ENCODE results near the gene UBAP1L.
A peak's percentile ranks its signal among the peaks of the same experiment; 100 is the strongest.

Gene UBAP1L

DNA sequence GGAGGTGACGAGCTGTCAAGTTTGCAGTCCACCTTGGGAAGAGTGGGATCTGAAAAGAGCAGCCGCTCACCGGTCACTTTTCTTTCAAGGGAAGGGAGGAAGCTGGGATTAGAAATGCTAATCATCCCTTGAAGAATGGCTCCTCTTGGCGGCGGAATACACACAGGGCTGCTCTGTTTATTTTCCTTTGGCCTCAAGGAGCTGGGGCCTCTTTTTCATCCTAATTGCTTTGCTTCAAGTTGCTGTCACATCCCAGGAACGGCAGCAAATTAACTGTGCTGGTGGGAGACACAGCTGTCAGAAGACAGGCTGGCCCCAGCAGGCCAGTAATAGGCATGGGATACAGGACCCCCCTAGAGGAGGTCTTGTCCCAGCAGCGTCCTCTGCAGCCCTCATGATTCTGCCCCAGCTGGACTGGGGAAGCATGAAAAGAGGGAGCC, 31.7 kb downstream of the UBAP1L start:
- no peaks in the 10 kb centered on the region for H3F3A ChIP-seq (ENCODE audit: low read depth)
- no peaks in the 10 kb centered on the region for H3K36me3 ChIP-seq (ENCODE audit: insufficient read depth, low read length)
- no peaks in the 10 kb centered on the region for H3K9me3 ChIP-seq (ENCODE audit: insufficient read depth, low read depth, low read length)
- no peaks in the 10 kb centered on the region for H3K27me3 ChIP-seq (ENCODE audit: insufficient read depth, low read length, poor library complexity, severe bottlenecking)
- peak overlapping the region; percentile 48 for H3K9ac ChIP-seq (ENCODE audit: low read depth, low read length, poor library complexity, severe bottlenecking)
- no peak overlapping the region for H3K4me2 ChIP-seq (ENCODE audit: low read depth, low read length, poor library complexity, severe bottlenecking)
- H3K9me2 ChIP-seq (replicated peaks; ENCODE audit: low read depth, low read length) = no peaks in the 10 kb centered on the region
- H2AFZ ChIP-seq (ENCODE audit: low read length) = no peak overlapping the region
- H3K4me3 ChIP-seq (ENCODE audit: low read length, poor library complexity, severe bottlenecking) = no peak overlapping the region
- no peaks in the 10 kb centered on the region for H3K79me2 ChIP-seq (ENCODE audit: insufficient read depth, low read length)
- TF ChIP-seq, protein P1, sequence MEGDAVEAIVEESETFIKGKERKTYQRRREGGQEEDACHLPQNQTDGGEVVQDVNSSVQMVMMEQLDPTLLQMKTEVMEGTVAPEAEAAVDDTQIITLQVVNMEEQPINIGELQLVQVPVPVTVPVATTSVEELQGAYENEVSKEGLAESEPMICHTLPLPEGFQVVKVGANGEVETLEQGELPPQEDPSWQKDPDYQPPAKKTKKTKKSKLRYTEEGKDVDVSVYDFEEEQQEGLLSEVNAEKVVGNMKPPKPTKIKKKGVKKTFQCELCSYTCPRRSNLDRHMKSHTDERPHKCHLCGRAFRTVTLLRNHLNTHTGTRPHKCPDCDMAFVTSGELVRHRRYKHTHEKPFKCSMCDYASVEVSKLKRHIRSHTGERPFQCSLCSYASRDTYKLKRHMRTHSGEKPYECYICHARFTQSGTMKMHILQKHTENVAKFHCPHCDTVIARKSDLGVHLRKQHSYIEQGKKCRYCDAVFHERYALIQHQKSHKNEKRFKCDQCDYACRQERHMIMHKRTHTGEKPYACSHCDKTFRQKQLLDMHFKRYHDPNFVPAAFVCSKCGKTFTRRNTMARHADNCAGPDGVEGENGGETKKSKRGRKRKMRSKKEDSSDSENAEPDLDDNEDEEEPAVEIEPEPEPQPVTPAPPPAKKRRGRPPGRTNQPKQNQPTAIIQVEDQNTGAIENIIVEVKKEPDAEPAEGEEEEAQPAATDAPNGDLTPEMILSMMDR (conservative IDR thresholded peaks at IDR 0.05; ENCODE audit: low read length) = no peak
- TF ChIP-seq EZH2phosphoT487 (IDR thresholded peaks at IDR 0.05; ENCODE audit: borderline replicate concordance) = no peak
- no peaks in the 10 kb centered on the region for H4K20me1 ChIP-seq (ENCODE audit: insufficient read depth, low read length, poor library complexity, severe bottlenecking)
- peaks cover 23% of the 10 kb centered on the region for H3K4me1 ChIP-seq (ENCODE audit: insufficient read depth, low read length, poor library complexity, severe bottlenecking)

DNA sequence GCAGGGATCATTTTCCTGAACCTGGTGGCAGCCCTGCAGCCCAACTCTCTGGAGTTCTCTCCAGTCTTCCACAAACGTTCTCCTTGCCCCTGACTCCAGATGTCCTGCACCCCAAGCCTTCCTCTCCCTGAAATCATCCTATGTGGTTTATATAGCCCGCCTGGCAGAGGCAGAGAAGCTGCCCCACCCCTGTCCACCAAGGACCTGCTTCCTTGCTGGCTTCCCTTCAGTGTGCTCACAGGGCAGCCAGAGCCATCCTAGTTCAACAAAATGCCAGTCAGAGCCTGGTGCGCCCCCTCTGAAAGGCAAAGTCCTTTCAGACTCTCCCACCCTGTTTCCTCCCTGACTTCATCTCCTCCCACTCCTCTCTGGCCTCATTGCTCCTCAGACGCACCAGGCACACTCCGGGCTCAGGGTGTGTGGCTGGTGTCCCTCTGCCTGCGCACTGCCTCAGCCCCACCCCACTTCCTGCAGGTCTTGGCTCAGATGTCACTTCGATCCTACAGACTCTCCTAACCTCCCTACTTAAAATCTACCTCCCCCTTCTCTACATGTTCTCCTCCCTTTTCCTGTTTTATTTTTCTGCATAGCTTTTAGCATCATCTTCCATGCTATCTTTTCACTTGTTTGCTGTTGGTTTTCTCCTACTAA, 32.6 kb downstream of the UBAP1L start:
- no peaks in the 10 kb centered on the region for H3K9me3 ChIP-seq (ENCODE audit: insufficient read depth, low read depth, low read length)
- no peaks in the 10 kb centered on the region for H3K36me3 ChIP-seq (ENCODE audit: insufficient read depth, low read length)
- H3K79me2 ChIP-seq (ENCODE audit: insufficient read depth, low read length) = no peaks in the 10 kb centered on the region
- H3K27me3 ChIP-seq (ENCODE audit: insufficient read depth, low read length, poor library complexity, severe bottlenecking) = no peaks in the 10 kb centered on the region
- H3K9me2 ChIP-seq (replicated peaks; ENCODE audit: low read depth, low read length) = no peaks in the 10 kb centered on the region
- TF ChIP-seq, protein P1 (conservative IDR thresholded peaks at IDR 0.05; ENCODE audit: low read length) = no peak
- no peak for TF ChIP-seq EZH2phosphoT487 (IDR thresholded peaks at IDR 0.05; ENCODE audit: borderline replicate concordance)
- H4K20me1 ChIP-seq (ENCODE audit: insufficient read depth, low read length, poor library complexity, severe bottlenecking) = no peaks in the 10 kb centered on the region
- H2AFZ ChIP-seq (ENCODE audit: low read length) = no peak overlapping the region
- peak overlapping the region; percentile 1 for H3K4me3 ChIP-seq (ENCODE audit: low read length, poor library complexity, severe bottlenecking)
- H3K9ac ChIP-seq (ENCODE audit: low read depth, low read length, poor library complexity, severe bottlenecking) = peak overlapping the region; percentile 48
- H3F3A ChIP-seq (ENCODE audit: low read depth) = no peaks in the 10 kb centered on the region
- peak overlapping the region; percentile 42 for H3K4me2 ChIP-seq (ENCODE audit: low read depth, low read length, poor library complexity, severe bottlenecking)
- H3K4me1 ChIP-seq (ENCODE audit: insufficient read depth, low read length, poor library complexity, severe bottlenecking) = peaks cover 23% of the 10 kb centered on the region

DNA sequence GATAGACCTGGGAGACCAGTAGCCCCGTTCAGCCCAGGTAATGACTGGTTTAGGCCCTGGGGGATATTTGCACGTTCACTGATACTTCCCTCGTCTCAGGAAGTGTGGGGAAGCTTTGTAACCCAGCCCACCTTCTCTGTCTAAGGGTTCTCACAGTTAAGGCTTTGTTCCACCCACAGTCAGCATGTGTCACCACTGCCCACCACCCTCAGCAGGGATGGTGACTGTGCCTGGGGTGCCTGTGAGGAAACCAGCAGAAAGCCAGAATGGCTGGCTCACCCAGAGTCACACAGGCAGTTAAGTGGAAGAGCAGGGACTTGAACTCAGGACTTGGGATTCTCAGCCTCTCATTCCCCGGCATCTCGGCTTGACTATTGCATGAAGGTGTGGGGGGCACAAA, 33.2 kb downstream of the UBAP1L start:
- Histone ChIP-seq H3K36me3 (ENCODE audit: insufficient read depth, low read length) (no peaks in the 10 kb centered on the region), H3K4me1 (ENCODE audit: insufficient read depth, low read length, poor library complexity, severe bottlenecking) (peaks cover 24% of the 10 kb centered on the region), H3F3A (ENCODE audit: low read depth) (no peaks in the 10 kb centered on the region), H3K9me3 (ENCODE audit: insufficient read depth, low read depth, low read length) (no peaks in the 10 kb centered on the region), H3K79me2 (ENCODE audit: insufficient read depth, low read length) (no peaks in the 10 kb centered on the region), H3K27me3 (ENCODE audit: insufficient read depth, low read length, poor library complexity, severe bottlenecking) (no peaks in the 10 kb centered on the region), H3K4me2 (ENCODE audit: low read depth, low read length, poor library complexity, severe bottlenecking) (peak overlapping the region; percentile 42), H4K20me1 (ENCODE audit: insufficient read depth, low read length, poor library complexity, severe bottlenecking) (no peaks in the 10 kb centered on the region), H3K4me3 (ENCODE audit: low read length, poor library complexity, severe bottlenecking) (no peak overlapping the region), H3K9me2 (replicated peaks; ENCODE audit: low read depth, low read length) (no peaks in the 10 kb centered on the region), H2AFZ (ENCODE audit: low read length) (no peak overlapping the region), H3K9ac (ENCODE audit: low read depth, low read length, poor library complexity, severe bottlenecking) (peak overlapping the region; percentile 48)
- TF ChIP-seq, protein P1 (conservative IDR thresholded peaks at IDR 0.05; ENCODE audit: low read length) = no peak
- no peak for TF ChIP-seq EZH2phosphoT487 (IDR thresholded peaks at IDR 0.05; ENCODE audit: borderline replicate concordance)
